GM12878 (cell line): ENCODE data around the gene MLN.

Experiments used
- BCL11A ChIP-seq: IDR thresholded peaks from 2 replicates; pipeline ENCODE4 v1.6.1; 2011; ENCODE audit warnings: low read depth, low read length
- CHD4 ChIP-seq: fragments of 200-600 bp; sonication (generic); IDR thresholded peaks from 2 replicates; pipeline ENCODE4 v1.6.1; 2016; ENCODE audit warnings: mild to moderate bottlenecking
- PAX8 ChIP-seq: fragments of 450-650 bp; IDR thresholded peaks from 2 replicates; pipeline ENCODE4 v1.6.1; 2017; ENCODE audit warnings: mild to moderate bottlenecking, moderate library complexity
- POLR2A ChIP-seq: IDR thresholded peaks from 2 replicates; pipeline ENCODE4 v1.6.1; 2011; ENCODE audit warnings: low read depth, mild to moderate bottlenecking, low read length
- TAF1 ChIP-seq: IDR thresholded peaks from 2 replicates; pipeline ENCODE4 v1.6.1; 2011; ENCODE audit warnings: mild to moderate bottlenecking, low read depth, low read length, borderline replicate concordance
- TF ChIP-seq, protein P1 (sequence below), 3 experiments: IDR thresholded peaks in 2 of 3; conservative IDR thresholded peaks in 1 of 3; 2 replicates each; pipeline ENCODE4 v1.5.1; 2011; ENCODE audit warnings: low read depth in 3 of 3, low read length in 3 of 3, mild to moderate bottlenecking in 3 of 3, control low read depth in 2 of 3, moderate library complexity in 2 of 3, inconsistent platforms in 1 of 3, mixed read lengths in 1 of 3; ENCODE audit not compliant: control insufficient read depth in 2 of 3, insufficient read depth in 1 of 3; ENCODE audit errors: extremely low read depth in 1 of 3
- TF ChIP-seq, protein P2 (sequence below): IDR thresholded peaks from 2 replicates; pipeline ENCODE4 v1.6.1; 2012; ENCODE audit warnings: low read length, inconsistent platforms

DNA sequence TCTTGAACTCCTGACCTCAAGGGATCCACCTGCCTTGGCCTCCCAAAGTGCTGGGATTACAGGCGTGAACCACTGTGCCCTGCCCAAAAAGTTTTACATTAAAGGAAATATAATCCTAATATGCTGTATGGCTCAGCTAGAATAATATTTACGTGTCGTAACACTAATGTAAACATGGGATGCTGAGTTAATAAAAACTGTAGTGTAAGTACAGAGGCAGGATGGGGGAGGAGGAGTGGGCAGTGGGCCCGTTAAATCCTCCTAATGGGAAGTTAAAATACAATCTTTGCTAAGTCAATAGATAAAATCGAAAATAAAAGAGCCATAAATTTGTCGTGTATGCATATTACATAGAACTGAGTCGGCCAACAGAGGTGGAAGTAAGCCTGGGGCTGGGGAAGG, 45.0 kb downstream of the MLN start:
- TF ChIP-seq BCL11A (no peak), POLR2A (no peak), PAX8 (no peak), TAF1 (no peak), CHD4 (no peak)
- TF ChIP-seq, protein P1, sequence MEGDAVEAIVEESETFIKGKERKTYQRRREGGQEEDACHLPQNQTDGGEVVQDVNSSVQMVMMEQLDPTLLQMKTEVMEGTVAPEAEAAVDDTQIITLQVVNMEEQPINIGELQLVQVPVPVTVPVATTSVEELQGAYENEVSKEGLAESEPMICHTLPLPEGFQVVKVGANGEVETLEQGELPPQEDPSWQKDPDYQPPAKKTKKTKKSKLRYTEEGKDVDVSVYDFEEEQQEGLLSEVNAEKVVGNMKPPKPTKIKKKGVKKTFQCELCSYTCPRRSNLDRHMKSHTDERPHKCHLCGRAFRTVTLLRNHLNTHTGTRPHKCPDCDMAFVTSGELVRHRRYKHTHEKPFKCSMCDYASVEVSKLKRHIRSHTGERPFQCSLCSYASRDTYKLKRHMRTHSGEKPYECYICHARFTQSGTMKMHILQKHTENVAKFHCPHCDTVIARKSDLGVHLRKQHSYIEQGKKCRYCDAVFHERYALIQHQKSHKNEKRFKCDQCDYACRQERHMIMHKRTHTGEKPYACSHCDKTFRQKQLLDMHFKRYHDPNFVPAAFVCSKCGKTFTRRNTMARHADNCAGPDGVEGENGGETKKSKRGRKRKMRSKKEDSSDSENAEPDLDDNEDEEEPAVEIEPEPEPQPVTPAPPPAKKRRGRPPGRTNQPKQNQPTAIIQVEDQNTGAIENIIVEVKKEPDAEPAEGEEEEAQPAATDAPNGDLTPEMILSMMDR (IDR thresholded peaks at IDR 0.05 in 2 of 3, conservative IDR thresholded peaks at IDR 0.05 in 1 of 3; ENCODE audit: control insufficient read depth in 2 of 3, extremely low read depth in 1 of 3, insufficient read depth in 1 of 3, low read depth in 3 of 3, low read length in 3 of 3) = no peak
- TF ChIP-seq, protein P2, sequence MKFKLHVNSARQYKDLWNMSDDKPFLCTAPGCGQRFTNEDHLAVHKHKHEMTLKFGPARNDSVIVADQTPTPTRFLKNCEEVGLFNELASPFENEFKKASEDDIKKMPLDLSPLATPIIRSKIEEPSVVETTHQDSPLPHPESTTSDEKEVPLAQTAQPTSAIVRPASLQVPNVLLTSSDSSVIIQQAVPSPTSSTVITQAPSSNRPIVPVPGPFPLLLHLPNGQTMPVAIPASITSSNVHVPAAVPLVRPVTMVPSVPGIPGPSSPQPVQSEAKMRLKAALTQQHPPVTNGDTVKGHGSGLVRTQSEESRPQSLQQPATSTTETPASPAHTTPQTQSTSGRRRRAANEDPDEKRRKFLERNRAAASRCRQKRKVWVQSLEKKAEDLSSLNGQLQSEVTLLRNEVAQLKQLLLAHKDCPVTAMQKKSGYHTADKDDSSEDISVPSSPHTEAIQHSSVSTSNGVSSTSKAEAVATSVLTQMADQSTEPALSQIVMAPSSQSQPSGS = no peak
